Fibroblast of the conjunctiva (primary cell): ENCODE measurements around the gene TNFAIP1.
"Not testable (repeated sequence)": the region's sequence is repeated elsewhere in the genome, so short reads cannot be mapped to it uniquely, and the experiment has no call there.

Experiments
- DNase-seq: peaks from one replicate; pipeline ENCODE4 v3.0.0-alpha.2; 2010; ENCODE audit warnings: low read depth

Gene TNFAIP1

DNA sequence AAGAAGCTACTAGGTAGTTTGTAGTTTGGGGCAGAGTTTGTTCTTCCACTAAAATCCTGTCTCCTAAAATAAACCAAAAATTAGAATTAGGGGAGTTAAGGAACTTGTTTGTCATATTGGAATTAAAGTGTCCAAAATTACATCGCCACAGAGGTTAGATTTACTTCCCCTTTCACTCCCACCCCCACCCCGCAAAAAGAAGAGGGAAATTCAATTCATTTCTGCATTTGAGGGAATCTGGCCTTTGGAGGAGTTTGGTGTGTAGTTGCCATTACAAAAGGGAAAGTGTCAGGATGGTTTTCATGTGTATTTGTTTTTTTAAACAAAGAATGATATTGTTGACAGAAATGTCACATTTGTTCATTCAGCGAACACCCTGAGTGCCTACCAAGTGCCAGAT is 10.8 kb upstream of the TNFAIP1 start:
- no peak for DNase-seq

DNA sequence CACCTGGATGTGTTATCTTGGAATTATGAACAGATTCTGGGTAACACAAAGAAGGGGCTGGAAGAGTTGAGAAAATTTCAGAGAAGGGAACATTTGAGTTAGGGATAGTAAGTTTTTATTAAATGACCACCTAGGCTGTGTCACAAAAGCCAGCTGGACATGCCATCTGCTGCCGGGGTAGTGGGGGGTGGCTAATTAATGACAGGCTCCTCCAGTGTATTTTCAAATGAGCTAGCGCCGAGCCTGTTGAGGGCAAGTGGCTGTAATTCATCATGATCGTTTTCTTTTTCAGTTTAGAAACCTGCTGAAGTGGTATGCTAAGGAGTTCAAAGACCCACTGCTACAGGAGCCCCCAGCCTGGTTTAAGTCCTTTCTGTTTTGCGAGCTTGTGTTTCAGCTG is 10.3 kb upstream of the TNFAIP1 start:
- no peak for DNase-seq

DNA sequence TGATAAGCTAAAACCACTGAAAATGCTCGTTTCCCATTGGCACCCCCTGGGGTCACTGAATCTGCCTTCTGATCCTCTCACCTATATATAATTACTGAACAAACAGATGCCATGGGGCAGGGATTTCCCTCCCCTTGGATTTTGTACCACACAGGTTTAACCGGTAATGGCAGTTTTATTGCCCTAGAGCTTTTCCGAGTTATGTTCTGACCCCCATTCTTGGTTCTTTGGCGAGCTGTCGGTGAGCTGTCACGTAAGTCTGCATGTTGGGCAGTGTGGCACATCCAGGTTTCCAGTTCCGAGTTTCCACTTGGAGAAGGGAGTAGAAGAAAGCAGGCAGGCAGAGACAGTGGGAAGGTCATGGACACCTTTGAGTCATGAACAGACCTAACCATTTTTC is 9.4 kb upstream of the TNFAIP1 start:
- DNase-seq, result no peak

DNA sequence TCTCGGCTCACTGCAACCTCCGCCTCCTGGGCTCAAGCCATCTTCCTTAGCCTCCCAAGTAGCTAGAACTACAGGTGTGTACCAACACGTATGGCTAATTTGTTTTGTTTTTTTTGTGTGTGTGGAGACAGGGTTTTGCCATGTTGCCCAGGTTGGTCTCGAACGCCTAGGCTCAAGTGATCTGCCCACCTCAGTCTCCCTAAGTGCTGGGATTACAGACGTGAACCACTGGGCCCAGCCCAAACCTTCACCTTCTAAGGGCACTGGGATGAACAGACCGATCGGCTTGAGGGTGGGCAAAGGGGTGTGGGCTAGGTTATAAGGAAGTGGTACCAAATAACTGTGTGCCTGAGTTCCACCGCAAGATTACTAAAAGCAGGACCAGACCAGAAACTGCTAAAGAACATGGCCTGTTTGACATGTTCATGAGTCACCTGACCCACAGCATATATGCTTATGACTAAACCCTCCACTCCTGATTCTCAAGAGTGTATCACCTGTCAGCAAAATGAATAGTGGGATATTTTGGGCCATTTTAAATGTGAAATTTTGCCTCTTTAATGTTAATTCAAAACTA is 8.4 kb upstream of the TNFAIP1 start:
- DNase-seq, result no peak

DNA sequence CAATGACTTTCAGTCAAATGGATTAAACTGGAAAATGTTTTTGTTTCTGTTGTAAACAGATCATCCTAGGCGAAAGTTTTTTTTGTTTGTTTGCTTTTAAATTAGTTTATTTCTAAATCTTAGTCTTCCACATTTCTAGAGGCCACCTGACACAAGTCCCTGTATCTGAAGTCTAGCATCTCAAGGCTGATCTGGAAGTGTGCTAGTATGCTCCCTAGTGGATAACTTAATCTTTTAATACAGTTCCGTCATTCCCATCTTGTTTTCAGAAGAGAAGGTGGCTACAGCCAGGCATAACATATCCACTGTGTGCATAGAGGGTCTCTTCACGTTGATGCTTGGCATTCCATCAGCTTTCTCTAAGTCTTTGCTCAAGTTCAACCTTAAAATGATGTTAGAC is 7.9 kb upstream of the TNFAIP1 start:
- DNase-seq, result peak; percentile 14

DNA sequence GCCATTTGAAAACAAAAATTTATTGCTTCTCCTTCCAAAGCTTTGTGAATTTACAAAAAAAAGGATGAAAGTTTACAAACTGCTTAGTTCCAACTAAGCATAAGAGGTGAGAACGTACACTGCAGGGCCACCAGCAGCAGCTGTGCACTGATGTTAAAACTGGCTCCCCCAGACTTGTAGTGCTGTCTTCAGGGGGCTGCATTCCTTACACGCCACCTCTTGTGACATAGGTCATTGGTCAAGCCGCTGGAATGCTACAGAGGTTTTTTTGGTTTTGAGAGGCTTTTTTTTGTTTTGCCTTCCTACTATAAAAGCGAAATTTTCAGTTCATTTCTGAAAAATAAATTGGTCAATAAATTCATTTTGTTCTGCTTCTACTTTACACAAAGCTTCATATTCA is 7.2 kb upstream of the TNFAIP1 start:
- no peak for DNase-seq

DNA sequence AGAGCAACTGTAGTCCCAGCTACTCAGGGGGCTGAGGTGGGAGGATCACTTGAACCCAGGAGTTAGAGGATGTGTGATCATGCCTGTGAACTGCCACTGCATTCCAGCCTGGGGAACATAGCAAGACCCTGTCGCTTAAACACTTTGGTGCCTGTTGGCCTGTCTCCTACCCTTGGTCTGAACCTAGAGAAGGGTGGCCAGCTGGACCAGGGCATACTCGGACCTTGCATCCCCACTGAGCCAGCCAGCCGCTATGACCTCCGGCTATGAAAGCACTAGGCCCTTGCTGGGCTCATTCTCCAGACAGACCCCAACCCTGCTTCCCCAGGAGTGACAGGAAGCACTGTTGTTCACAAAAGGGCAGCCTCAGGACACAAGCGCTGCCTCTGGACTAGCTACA is 4.9 kb upstream of the TNFAIP1 start:
- no peak for DNase-seq

DNA sequence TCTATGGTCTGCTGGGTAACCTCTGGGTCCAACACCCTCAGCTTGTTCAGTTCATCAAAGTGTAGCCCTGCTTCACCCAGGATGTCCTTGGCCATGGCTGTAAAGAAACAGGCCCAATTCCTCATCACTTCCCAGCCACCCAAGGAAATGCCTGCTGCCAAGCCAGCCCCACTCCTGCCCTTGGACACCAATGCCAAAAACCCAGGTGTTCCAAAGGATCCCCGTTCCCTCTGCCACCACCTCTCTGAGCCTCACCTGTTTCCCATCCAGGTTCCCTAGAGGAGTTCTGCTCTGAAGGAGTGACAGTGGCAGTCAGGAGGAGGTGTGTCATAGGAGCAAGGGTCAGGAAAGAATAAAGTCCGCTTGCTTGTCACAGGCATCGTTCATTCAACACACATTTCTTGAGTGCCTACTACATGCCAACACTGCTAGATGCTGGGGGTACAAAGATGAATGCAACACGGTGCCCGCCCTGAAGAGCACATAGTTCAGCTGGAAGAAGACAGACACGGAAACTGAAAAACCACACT is 3.6 kb upstream of the TNFAIP1 start:
- no peak for DNase-seq

DNA sequence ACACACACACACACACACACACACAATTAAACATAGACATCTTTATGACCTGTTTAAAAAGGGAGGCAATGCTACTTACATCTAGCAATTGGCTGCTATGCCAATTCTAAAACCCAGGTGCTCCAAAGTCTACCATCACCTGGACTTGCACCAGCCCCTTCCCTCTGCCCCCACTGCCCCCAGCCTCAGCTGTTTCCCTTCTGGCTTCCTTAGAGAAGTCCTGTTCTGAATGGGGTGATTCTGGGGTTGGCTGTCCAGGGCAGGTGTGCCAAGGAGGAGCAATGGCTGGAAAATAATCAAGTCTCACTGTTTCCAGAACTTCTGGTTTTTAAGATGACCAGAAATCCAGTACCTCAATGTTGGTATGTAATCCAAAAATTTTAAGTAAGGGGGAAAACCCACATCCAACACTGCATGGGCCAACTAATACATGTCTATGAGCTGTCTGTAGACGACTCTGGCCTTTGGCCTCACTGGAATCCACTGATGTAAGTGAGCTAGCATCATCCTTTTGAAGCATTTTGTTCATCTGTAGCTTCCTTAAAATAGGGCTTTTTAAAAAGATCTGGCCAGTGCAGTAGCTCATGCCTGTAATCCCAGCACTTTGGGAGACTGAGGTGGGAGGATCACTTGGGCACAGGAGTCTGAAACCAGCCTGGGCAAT is 2.3 kb upstream of the TNFAIP1 start:
- no peak for DNase-seq

DNA sequence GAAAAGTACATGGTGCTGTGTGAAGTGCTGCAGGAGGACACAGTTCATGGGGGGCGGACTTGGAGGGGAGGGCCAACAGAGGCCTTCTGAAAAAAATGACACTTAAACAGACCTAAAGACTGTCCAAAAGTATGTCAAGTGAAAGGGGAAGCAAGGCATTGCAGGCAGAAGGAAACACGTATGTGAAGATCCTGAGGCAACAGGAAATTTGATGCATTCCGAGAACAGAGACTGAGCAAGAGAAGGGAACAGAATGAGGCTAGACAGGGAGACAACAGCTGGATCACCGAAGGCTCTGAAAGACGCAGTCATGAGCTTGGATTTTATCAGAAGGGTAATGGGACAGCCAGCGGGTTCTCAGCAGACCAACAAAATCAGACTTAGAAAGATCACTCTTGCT is 1.4 kb upstream of the TNFAIP1 start:
- no peak for DNase-seq

DNA sequence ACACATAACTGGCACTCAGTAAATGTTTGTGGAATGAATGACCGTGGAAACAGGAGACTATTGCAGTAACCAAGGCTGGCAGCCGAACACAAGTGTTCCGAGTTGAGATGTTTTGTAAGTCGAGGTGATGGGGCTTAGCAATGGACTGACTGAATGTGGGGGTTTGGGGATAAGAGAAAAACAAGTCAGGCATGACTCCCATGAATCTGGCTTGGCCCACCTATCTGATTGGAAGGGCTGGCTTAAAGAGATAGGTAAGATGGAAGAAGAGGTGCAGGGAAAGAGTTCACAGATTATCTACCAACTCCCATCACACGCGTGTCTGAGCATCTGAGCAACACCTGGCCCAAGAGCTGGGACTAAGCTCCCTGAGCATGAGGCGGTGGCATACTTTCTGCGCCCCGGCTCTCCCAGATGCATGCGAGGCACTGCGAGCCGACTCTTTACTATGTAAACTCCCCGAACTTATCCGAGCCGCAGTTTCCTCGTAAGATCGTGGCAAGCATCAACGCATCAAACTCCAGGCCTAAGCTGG is 828 bp upstream of the TNFAIP1 start:
- peak; percentile 14 for DNase-seq

DNA sequence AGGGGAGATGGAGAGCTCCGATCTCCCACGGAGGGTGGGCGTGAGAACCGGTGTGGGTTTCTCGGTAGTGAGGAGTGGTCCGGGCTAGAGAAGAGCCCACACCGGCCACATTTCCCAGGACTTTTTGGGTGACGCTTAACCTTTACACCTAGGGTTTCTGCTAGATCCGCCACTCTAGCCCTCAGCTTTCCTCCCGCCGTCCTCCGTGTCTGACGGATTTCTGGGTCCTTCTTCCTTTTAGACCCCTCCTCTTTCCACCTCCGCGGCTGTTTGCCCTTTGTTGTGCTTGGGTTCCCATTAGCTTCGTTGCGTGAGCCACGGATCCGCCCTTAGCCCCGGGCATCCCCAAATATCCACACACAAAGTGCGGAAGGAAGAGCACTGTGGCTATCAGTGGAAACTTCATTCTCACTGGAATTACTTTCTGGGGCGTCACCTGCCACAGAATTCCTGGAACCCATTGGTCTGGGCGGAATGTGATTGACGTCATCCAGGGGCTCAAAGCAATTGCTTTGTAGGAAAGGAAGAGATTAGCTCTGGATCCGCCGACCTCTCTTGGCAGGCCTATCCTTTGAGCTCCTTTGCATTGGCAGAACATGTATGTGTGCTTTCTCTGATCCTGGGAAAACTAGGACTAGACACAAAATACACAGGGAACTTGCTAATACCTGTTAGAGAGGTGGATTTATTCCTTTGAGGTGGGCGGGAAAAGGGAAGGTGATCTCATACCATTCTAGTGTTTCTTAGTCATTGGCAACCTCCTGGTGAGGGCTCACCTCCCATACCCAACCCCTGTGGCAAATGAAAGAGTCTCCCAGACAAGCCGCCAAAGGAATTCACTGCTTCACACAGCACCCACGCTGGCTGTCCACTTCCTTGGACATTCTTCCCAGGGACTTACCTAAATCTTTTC is 654 bp downstream of the TNFAIP1 start:
- peak; percentile 14 for DNase-seq

DNA sequence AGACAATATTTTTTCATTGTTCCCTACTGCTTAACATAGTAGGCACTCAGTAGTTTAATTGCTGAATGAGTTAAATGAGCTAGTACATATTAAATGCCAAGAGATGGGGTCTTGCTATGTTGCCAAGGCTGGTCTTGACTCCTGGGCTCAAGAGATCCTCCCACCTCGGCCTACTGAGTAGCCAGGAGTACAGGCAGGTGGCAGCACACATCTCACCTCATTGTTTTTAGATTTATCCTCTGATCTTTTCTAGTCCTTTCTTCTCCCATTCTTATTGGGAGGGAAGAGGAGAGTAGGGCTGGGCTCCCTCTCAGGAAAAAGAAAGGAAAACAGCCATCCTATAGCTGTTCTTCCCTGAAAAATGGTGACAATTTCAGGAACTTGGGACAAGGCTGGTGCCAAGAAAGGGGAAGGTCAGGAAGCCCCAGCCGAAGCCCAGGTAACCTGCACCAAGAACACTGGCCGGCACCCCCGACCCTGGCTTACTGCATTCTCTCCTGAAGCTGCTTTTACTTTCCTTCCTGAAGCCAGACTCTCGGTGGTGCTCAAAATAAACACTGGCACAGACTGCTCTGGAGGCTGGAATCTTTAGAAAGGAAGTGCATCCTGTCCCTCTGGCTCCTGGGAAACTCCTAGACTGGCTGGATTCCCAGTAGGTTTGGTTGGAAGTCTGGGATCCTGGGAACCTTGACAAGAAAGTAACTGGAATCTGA is 2.7 kb downstream of the TNFAIP1 start:
- DNase-seq, result no peak

DNA sequence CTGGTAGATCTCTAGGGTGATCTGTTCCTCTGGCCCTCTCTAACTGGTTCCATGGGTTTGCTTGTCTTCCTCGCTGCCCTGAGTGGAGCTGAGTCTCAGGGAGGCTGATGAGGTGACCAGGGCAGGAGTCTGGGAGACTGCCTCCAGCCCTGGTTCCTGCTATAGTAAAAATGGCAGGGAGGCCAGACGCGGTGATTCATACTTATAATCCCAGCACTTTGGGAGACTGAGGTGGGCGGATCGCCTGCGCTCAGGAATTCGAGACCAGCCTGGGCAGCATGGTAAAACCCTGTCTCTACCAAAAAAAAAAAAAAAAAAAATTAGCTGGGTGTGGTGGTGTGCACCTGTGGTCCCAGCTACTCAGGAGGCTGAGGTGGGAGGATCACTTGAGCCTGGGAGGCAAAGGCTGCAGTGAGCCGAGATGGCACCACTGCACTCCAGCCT is 3.2 kb downstream of the TNFAIP1 start:
- DNase-seq, result not testable (repeated sequence)

DNA sequence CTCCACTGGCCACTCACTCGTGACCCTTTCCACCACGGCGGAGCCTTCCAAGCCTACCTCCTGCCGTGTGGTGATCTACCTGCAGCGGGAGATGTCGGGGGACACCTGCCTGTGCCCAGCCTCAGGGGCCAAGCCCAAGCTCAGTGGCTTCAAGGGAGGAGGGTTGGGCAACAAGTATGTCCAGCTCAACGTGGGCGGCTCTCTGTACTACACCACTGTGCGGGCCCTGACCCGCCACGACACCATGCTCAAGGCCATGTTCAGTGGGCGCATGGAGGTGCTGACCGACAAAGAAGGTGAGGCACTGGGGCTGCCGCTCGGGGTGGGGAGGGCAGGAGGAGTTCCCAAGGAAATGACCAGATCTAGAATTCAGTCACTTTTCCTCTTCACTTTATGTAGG is 3.9 kb downstream of the TNFAIP1 start:
- DNase-seq, result no peak

DNA sequence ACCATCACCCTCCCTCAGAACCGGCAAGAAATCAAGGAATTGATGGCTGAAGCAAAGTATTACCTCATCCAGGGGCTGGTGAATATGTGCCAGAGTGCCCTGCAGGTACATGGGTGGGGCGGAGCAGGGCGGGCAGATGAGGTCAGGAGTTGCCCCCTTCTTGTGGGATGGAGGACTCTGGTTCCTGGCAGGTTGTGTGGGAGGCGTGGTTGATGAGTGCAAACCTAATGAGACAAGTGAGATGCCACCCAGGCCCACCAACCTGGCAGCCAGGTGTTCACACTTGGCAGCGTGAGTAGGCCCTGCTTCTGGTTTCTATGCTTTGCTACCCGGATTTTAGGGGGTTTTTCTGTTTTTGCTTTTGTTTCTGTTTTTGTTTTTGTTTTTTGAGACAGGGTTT is 4.8 kb downstream of the TNFAIP1 start:
- DNase-seq, result no peak

DNA sequence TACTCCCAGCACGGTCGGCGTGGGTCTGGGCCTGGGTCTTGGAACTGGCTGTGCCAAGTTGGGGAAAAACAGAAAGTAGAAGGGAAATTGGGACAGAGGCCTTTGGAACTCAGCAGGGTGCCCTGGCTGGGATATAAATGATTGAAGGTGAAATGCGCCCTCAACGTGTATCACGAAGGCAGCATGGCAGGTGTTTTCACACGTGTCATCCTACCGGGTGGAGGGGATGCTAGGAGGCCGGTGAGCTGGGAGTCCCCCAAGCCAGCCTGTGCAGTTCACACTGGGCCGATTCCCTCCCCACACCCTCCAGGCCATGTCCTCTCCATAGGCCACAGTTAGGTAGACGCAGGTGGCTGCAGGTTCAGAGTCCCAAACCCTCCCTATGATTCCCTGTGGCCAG is 6.0 kb downstream of the TNFAIP1 start:
- no peak for DNase-seq

DNA sequence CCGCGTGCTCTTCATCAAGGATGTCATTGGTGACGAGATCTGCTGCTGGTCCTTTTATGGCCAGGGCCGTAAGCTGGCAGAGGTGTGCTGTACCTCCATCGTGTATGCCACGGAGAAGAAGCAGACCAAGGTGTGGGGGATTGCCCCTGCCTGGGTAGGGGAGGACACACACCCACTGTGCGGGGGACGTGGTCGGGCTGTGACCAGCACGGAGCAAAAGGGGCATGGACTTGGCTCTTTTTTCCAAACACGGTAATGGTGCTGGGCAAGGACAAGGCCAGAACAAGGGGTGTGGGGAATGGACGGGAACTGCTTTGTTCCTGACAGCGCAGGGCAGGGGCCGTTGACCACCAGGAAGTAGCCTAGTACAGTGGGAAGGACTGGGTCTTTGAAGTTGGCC is 6.8 kb downstream of the TNFAIP1 start:
- no peak for DNase-seq

DNA sequence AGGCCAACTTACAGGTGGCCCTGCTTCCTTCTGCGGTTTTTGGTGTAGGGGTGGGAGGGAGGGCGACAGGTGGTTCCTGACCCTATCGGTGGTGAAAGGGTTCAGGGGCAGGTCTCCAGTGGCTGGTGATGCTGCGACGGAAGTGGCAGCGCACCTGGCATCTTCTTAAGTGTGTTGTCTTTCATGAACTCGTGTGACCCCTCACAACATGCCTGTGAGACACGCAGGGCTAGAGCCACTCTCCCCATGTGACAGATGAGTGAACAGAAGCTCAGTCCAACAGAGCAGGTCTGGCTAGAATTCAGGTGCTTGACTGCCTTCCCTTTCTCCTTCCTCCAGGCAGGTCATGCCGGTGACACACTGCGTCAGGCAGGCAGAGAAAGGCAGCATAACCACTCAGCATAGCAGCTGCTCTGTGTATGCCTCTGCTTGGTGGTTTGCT is 8.0 kb downstream of the TNFAIP1 start:
- DNase-seq, result no peak

DNA sequence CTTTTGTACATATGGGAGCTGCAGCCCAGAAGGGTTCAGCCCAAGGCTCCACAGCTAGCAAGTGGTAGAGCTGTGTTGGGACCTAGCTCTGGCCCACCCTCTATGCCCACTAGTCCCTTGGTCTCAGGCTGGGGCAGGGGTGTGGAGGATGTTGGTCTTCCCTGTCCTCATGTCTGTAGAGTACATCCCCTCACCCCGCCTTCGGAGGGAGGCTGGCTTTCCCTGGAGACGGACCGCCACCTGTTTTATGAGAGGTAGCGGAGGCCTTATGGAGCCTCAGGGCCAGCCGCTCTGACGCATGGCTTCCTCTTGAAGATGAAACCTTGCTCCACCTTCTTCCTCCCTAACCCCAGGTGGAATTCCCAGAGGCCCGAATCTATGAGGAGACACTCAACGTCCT is 8.4 kb downstream of the TNFAIP1 start:
- DNase-seq, result no peak

DNA sequence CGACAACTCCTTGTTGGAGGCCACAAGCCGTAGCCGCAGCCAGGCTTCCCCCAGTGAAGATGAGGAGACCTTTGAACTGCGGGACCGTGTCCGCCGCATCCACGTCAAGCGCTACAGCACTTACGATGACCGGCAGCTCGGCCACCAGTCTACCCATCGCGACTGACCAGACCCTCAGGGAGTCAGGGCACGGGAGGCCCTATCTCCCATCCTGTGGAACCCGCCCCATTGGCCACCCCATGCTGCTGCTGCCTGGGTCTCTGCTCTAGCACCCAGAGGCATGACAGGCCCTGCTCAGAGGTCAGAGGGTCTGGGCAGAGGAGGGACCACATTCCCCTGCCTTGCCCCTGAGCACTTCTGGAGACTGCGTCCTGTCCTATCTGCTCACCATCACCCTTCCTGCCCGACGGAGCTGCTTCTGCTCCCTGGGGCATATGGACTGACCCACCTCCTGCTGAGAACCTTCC is 8.9 kb downstream of the TNFAIP1 start:
- DNase-seq, result no peak
